GM10847 (cell line): ENCODE data around the gene KLF7.

Source experiments
- POLR2A ChIP-seq: IDR thresholded peaks from 2 replicates; pipeline ENCODE4 v1.6.1; 2011; ENCODE audit not compliant: insufficient read length; ENCODE audit errors: extremely low read depth

KLF7 gene

GRCh38 chr2:207110310-207110709 is 55.4 kb downstream of the KLF7 start:
- no peak for TF ChIP-seq POLR2A

GRCh38 chr2:207109768-207110167 is 56.0 kb downstream of the KLF7 start:
- TF ChIP-seq POLR2A, result no peak

GRCh38 chr2:207108440-207108839 is 57.3 kb downstream of the KLF7 start:
- TF ChIP-seq POLR2A, result no peak

GRCh38 chr2:207107551-207107950 is 58.2 kb downstream of the KLF7 start:
- TF ChIP-seq POLR2A, result no peak

GRCh38 chr2:207107131-207107530 is 58.6 kb downstream of the KLF7 start:
- TF ChIP-seq POLR2A, result no peak

- TF ChIP-seq POLR2A, result no peak
Measured at GRCh38 chr2:207103132-207103531, 62.6 kb downstream of the KLF7 start.

- no peak for TF ChIP-seq POLR2A
Measured at GRCh38 chr2:207101984-207102383, 63.8 kb downstream of the KLF7 start.

- TF ChIP-seq POLR2A, result no peak
Measured at GRCh38 chr2:207097278-207097677, 68.5 kb downstream of the KLF7 start.

- no peak for TF ChIP-seq POLR2A
Measured at GRCh38 chr2:207095963-207096362, 69.8 kb downstream of the KLF7 start.

- TF ChIP-seq POLR2A, result no peak
Measured at GRCh38 chr2:207093234-207093633, 72.5 kb downstream of the KLF7 start.

- TF ChIP-seq POLR2A, result no peak
Measured at GRCh38 chr2:207092818-207093217, 72.9 kb downstream of the KLF7 start.

- no peak for TF ChIP-seq POLR2A
Measured at GRCh38 chr2:207091928-207092327, 73.8 kb downstream of the KLF7 start.

- TF ChIP-seq POLR2A, result no peak
Measured at GRCh38 chr2:207091176-207091575, 74.6 kb downstream of the KLF7 start.

GRCh38 chr2:207090389-207090788 is 75.4 kb downstream of the KLF7 start:
- no peak for TF ChIP-seq POLR2A

- no peak for TF ChIP-seq POLR2A
Measured at GRCh38 chr2:207088839-207089238, 76.9 kb downstream of the KLF7 start.

GRCh38 chr2:207088276-207088675 is 77.5 kb downstream of the KLF7 start:
- no peak for TF ChIP-seq POLR2A

- no peak for TF ChIP-seq POLR2A
Measured at GRCh38 chr2:207087046-207087902, 78.5 kb downstream of the KLF7 start.
